ENCODE measurements around the gene PIRT.

Gene PIRT

DNA sequence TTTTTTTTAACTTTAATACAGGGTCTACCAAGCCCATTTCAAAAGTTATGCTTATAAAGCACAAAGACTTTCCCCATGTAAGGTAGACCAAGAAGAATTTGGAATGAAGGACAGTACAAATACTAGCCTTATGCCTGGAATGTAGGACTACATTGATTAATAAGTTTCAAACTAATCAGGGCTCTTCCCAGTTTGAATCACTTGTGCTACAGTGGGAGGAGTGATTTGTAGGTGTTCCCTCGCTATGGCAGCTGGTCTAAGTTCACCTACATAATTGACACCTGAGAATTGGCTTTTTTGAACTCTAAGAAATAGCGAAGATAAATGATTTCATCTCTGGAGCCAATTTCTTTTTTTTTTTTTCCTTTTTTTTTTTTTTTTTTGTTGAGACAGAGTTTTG is 52.6 kb downstream of the PIRT start:
- no peak for DNase-seq

DNA sequence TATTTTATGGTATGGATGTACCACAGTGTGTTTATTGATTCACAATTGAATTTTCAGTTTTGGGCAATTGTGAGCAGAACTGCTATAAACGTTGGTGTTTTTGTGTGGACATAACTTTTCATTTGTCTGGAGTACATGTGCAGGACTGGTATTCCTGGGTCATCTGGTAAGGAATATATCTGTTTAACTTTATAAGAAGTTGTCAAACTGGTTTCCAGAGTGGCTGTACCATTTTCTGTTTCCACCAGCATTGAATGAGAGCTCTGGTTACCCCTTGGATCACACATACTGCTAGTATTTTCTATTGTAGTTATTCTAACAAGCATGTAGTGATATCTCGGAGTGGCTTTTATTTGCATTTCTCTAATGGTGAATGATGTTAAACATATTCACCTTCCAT is 58.3 kb downstream of the PIRT start:
- DNase-seq, result no peak

DNA sequence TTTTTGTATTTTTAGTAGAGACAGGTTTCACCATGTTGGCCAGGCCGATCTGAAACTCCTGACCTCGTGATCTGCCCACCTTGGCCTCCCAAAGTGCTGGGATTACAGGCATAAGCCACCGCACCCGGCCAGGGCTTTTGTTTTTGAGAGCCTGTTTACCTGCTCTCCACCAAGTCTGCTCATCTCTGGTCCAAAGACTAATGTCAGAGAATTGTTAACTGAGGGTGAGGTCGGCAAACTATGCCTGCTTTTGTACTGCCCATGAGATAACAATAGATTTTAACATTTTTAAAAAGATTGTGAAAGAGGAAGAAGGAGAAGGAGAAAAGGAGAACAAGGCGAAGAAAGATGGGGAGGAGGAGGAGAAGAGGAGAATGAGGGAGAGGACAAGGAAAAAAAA is 60.0 kb downstream of the PIRT start:
- DNase-seq, result no peak

DNA sequence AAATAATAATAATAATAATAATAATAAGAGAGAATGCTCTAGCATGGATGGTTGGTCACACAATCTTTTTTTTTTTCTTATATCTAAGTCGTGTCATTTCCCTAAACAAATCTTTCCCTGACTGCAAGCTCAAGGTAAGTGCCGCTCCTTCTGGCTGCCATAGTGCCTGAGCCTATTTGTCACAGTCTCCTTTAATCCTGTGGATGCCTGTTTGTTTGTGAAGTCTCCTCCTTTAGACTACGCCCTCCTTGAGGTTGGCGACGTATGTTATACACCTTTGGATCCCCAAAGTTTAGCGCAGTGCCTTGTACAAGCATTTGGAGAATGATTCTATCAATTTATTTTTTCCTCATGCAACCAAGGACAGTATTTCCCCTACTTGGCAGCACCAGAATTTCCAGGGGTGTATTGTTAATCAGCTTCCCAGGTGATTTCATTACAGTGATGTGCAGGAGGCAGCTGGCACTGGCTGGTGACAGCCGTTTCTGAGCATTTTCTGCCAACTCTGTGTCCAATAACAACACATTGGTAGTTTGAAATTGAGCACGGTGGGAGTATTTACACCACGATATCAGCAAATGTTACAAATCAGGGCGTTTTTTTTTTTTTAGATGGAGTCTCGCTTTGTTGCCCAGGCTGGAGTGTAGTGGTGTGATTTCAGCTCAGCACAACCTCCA is 60.6 kb downstream of the PIRT start:
- no peak for DNase-seq

DNA sequence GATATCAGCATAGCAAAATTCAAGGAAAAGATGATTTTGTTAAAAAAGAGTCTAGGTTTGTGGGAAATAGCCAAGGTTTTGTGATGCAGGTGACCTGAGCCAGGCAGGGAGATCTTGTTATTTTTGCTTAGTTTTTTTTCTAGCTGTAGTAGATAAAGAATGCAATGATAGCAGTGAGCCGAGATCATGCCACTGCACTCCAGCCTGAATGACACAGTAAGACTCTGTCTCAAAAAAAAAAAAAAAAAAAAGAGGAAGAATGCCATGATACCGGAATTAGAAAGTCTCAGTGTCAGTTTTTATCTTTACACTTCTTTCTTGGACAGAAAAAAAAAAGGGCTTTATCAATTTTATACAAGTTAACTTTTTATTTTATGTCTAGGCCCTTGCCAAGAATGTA is 61.5 kb downstream of the PIRT start:
- no peak for DNase-seq

DNA sequence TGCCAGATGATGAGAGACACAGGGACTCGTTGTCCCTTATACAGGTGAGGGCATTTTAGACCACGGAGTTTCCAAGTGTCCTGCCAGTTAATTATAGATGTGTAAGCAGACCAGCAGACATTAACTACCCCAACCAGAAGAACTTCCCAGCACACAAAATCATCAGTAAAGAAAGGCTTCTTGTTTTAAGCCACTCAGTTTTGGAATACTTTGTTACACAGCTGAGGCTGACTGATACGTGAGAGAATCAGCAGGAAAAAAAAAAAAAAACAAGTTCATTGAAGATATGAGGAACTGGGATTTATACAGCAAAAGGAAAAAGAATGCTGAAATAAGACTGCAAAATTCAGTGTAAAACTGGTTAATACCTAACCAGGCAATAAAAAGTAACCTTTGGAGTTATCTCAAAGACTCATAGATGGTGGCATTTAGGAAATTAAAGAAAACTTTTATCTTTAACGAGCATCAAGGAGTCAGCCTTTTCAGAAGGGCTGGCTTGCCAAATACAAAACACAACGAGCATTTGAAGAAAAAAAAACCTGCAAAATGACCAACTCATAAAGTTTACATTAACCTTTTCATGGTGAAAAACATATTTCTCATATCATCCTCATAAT is 62.0 kb downstream of the PIRT start:
- no peak for DNase-seq

DNA sequence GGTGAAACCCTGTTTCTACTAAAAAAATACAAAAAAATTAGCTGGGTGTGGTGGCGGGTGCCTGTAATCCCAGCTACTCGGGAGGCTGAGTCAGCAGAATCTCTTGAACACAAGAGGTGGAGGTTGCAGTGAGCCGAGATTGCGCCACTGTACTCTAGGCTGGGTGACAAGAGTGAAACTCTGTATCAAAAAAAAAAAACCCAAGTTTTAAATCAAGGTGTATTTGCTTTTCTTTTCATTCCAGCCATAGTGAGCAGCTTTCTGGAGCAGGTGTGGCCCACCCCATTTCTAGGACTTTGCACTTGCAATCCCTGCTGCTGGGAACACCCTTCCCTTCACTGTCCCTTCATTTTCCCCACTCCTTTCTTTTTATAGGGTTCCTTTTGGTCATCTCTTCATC is 62.8 kb downstream of the PIRT start:
- no peak for DNase-seq

DNA sequence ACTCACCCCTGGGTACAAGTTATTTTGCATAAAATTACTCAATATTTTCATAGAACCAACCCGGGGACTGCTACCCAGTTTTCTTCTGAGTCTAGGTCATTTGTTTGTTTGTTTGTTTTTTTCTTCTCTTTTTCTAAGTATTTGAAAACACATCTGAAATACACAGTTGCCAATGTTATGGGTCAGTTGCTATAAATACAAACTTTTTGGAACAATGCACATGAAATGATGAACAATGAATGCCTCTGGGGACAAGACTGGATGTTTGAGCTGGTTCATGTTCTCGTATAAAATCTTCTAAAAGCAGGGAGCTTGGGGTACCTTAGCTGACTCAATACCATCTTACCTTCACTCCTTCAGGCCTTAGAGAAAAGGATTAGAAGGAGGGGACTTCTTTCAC is 64.5 kb downstream of the PIRT start:
- DNase-seq, result no peak

Measured in stimulated activated naive CD4-positive, alpha-beta T cell treated with Interleukin-2 at 50 U/mL for 16 hours (primary cell).